Gastroesophageal sphincter (tissue), 4 donors: Measurements from ENCODE around the gene AQR. TPM values are rescaled to one million over a fixed set of nuclear protein-coding genes. Genes with fewer than 3 reads are reported as not detected.
"Not testable (repeated sequence)": the region's sequence is repeated elsewhere in the genome, so short reads cannot be mapped to it uniquely, and the experiment has no call there.

Experiments
- ATAC-seq: fragments of 150-250 bp; one replicate; pipeline ENCODE4 v1.9.1; 2016; ENCODE audit warnings: mild to moderate bottlenecking, moderate library complexity
- H3K27ac ChIP-seq, 4 donors: fragments of 200-600 bp; sonication (generic) in 3 of 4; 1 replicate in 3 of 4; 2 replicates in 1 of 4; pipeline ENCODE4 v1.5.1; 2016 to 2019
- H3K27me3 ChIP-seq: fragments of 200-600 bp; sonication (generic); one replicate; pipeline ENCODE4 v1.5.1; 2019
- H3K36me3 ChIP-seq, 2 donors: fragments of 200-600 bp; sonication (generic); one replicate each; pipeline ENCODE4 v1.5.1; 2019; ENCODE audit warnings: control low read depth in 1 of 2
- H3K4me1 ChIP-seq, 3 donors: fragments of 200-600 bp; sonication (generic); 1 replicate in 2 of 3; 2 replicates in 1 of 3; pipeline ENCODE4 v1.5.1; 2016 to 2019; ENCODE audit warnings: control low read depth in 2 of 3
- H3K4me3 ChIP-seq, 2 donors: fragments of 200-600 bp; sonication (generic); one replicate each; pipeline ENCODE4 v1.5.1; 2019; ENCODE audit warnings: mild to moderate bottlenecking in 1 of 2, moderate library complexity in 1 of 2
- H3K9me3 ChIP-seq, 3 donors: fragments of 200-600 bp; sonication (generic); one replicate each; pipeline ENCODE4 v1.5.1; 2017 to 2019; ENCODE audit warnings: control low read depth in 2 of 3
- CTCF ChIP-seq, 4 experiments: fragments of 200-600 bp in 2 of 4; fragments of 450-650 bp in 2 of 4; sonication (generic) in 1 of 4; IDR thresholded peaks; one replicate each; pipeline ENCODE4 v1.5.1; 2017 to 2019; ENCODE audit warnings: antibody characterized with exemption in 4 of 4, mild to moderate bottlenecking in 2 of 4, moderate library complexity in 2 of 4
- EP300 ChIP-seq: sonication (generic); formaldehyde crosslinking; IDR thresholded peaks from one replicate; pipeline ENCODE4 v1.6.1; 2017; ENCODE audit warnings: antibody characterized with exemption, mild to moderate bottlenecking
- POLR2A ChIP-seq, 2 donors: fragments of 450-650 bp; IDR thresholded peaks; one replicate each; pipeline ENCODE4 v1.6.1; 2017; ENCODE audit warnings: antibody characterized with exemption in 2 of 2, mild to moderate bottlenecking in 2 of 2, moderate library complexity in 1 of 2
- POLR2AphosphoS5 ChIP-seq: sonication (generic); formaldehyde crosslinking; IDR thresholded peaks from one replicate; pipeline ENCODE4 v1.6.1; 2017; ENCODE audit warnings: antibody characterized with exemption
- WGBS, 2 donors: methylation state at CpG; one replicate each; pipeline ENCODE4 v1.1.5; 2018; ENCODE audit warnings: low coverage in 1 of 2; 5-methylcytosine and 5-hydroxymethylcytosine counted together
- total RNA-seq, 4 donors: library from RNA; depleted of rRNA; stranded (reverse); fragments of >200 nt; gene quantifications; one replicate each; pipeline ENCODE4 v1.1.0, GENCODE V29; 2016

AQR gene
- total RNA-seq, 4 donors from 2014 or later: 16.4 to 26.9 (median 24.7) TPM

- 92 to 97% methylated on average over 7 to 8 of the region's 8 CpGs for WGBS, 2 donors
- no peak for TF ChIP-seq POLR2AphosphoS5
- no peak for TF ChIP-seq CTCF (IDR thresholded peaks at IDR 0.05)
- no peak for TF ChIP-seq EP300
- no peak for TF ChIP-seq POLR2A (IDR thresholded peaks at IDR 0.05)
- Histone ChIP-seq H3K36me3 (peaks cover 0 to 51% of the 10 kb centered on the region in 2 donors), H3K4me1 (peaks cover 3 to 14% (median 4%) of the 10 kb centered on the region in 3 donors), H3K9me3 (no peaks in the 10 kb centered on the region), H3K27me3 (no peaks in the 10 kb centered on the region), H3K27ac (no peak overlapping the region), H3K4me3 (no peak overlapping the region)
- no peak for ATAC-seq
Measured at GRCh38 chr15:34953851-34954250, 15.7 kb downstream of the AQR start.

GRCh38 chr15:34952481-34952880 is 17.1 kb downstream of the AQR start:
- Histone ChIP-seq H3K27ac (no peak overlapping the region), H3K27me3 (no peaks in the 10 kb centered on the region), H3K4me1 (peaks cover 3 to 14% (median 4%) of the 10 kb centered on the region in 3 donors), H3K9me3 (no peaks in the 10 kb centered on the region), H3K36me3 (peaks cover 0 to 57% of the 10 kb centered on the region in 2 donors), H3K4me3 (no peak overlapping the region)
- TF ChIP-seq CTCF (IDR thresholded peaks at IDR 0.05) (no peak), POLR2A (IDR thresholded peaks at IDR 0.05) (no peak), EP300 (no peak), POLR2AphosphoS5 (no peak)
- ATAC-seq: no peak

- Histone ChIP-seq H3K9me3 (no peaks in the 10 kb centered on the region), H3K27me3 (no peaks in the 10 kb centered on the region), H3K4me1 (peaks cover 3 to 14% (median 4%) of the 10 kb centered on the region in 3 donors), H3K36me3 (peaks cover 0 to 54% of the 10 kb centered on the region in 2 donors), H3K27ac (no peak overlapping the region), H3K4me3 (no peak overlapping the region)
- ATAC-seq: no peak
- TF ChIP-seq CTCF (IDR thresholded peaks at IDR 0.05) (no peak), EP300 (no peak), POLR2A (IDR thresholded peaks at IDR 0.05) (no peak), POLR2AphosphoS5 (no peak)
- 0 to 10% methylated on average over 1 of the region's 1 CpG for WGBS, 2 donors
Measured at GRCh38 chr15:34951993-34952392, 17.5 kb downstream of the AQR start.

GRCh38 chr15:34944936-34945335 is 24.6 kb downstream of the AQR start:
- Histone ChIP-seq H3K9me3 (no peaks in the 10 kb centered on the region), H3K4me3 (no peak overlapping the region), H3K27ac (no peak overlapping the region), H3K36me3 (peaks cover 10 to 85% of the 10 kb centered on the region in 2 donors), H3K4me1 (no peaks in the 10 kb centered on the region), H3K27me3 (no peaks in the 10 kb centered on the region)
- TF ChIP-seq POLR2A (IDR thresholded peaks at IDR 0.05): no peak
- no peak for TF ChIP-seq CTCF (IDR thresholded peaks at IDR 0.05)
- TF ChIP-seq POLR2AphosphoS5: no peak
- TF ChIP-seq EP300: no peak
- ATAC-seq: no peak
- WGBS, 2 donors: 85 to 94% methylated on average over 3 of the region's 3 CpGs

- Histone ChIP-seq H3K27me3 (no peaks in the 10 kb centered on the region), H3K27ac (no peak overlapping the region), H3K9me3 (no peaks in the 10 kb centered on the region), H3K36me3 (peaks cover 10 to 95% of the 10 kb centered on the region in 2 donors), H3K4me1 (no peaks in the 10 kb centered on the region), H3K4me3 (no peak overlapping the region)
- TF ChIP-seq CTCF (IDR thresholded peaks at IDR 0.05) (no peak), POLR2A (IDR thresholded peaks at IDR 0.05) (no peak), POLR2AphosphoS5 (no peak), EP300 (no peak)
- no peak for ATAC-seq
Measured at GRCh38 chr15:34943711-34944110, 25.8 kb downstream of the AQR start.

- H3K27me3 ChIP-seq, H3K27ac ChIP-seq, ATAC-seq, H3K9me3 ChIP-seq, H3K4me1 ChIP-seq, H3K4me3 ChIP-seq: not testable (repeated sequence)
- peaks cover 10 to 95% of the 10 kb centered on the region in 2 donors for H3K36me3 ChIP-seq
Measured at GRCh38 chr15:34943264-34943663, 26.3 kb downstream of the AQR start.
